ENCODE measurements around the gene RAD51C. TPM values are rescaled to one million over a fixed set of nuclear protein-coding genes. Genes with fewer than 3 reads are reported as not detected.
A peak's percentile ranks its signal among the peaks of the same experiment; 100 is the strongest.
"Not testable (repeated sequence)": the region's sequence is repeated elsewhere in the genome, so short reads cannot be mapped to it uniquely, and the experiment has no call there.

Gene RAD51C
- total RNA-seq, 1 donor = 25.9 TPM

DNA sequence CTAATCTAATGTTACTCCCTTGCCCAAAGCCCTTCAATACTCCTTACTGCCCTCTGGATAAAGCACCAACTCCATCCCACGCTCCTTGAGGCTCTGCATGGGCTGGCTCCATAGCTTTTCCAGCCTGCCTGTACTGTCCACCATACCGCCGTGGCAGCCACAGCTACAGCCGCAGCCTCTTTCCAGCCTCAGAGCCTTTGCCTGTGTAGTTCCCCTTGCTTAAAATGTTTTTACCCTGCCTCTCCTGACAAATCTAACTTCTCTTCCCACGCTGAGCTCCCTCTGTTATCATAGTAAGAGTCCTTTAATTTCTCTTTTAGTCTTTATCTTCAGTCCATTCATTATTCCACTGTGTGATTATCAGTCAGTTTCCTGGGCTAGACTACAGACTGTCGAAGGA, 22.5 kb upstream of the RAD51C start:
- no peak for DNase-seq (ENCODE audit: low read depth)
- no peak overlapping the region for H3K4me3 ChIP-seq (ENCODE audit: low read depth, low read length)
- TF ChIP-seq, protein P1, sequence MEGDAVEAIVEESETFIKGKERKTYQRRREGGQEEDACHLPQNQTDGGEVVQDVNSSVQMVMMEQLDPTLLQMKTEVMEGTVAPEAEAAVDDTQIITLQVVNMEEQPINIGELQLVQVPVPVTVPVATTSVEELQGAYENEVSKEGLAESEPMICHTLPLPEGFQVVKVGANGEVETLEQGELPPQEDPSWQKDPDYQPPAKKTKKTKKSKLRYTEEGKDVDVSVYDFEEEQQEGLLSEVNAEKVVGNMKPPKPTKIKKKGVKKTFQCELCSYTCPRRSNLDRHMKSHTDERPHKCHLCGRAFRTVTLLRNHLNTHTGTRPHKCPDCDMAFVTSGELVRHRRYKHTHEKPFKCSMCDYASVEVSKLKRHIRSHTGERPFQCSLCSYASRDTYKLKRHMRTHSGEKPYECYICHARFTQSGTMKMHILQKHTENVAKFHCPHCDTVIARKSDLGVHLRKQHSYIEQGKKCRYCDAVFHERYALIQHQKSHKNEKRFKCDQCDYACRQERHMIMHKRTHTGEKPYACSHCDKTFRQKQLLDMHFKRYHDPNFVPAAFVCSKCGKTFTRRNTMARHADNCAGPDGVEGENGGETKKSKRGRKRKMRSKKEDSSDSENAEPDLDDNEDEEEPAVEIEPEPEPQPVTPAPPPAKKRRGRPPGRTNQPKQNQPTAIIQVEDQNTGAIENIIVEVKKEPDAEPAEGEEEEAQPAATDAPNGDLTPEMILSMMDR (IDR thresholded peaks at IDR 0.05; ENCODE audit: insufficient read depth, low read depth, low read length) = no peak

DNA sequence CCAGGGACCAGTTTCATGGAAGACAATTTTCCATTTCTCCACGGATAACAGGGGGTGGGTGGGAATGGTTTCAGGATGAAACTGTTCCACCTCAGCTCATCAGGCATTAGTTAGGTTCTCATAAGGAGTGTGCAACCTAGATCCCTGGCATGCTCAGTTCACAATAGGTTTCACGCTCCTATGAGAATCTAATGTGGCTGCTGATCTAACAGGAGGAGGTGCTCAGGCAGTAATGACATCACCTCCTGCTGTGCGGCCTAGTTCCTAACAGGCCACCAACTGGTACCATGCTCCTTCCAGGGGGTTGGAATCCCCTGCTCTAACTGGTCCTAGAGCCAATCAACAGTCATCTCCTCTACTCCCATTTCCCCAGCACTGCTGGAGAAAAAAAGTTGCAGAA, 20.4 kb upstream of the RAD51C start:
- no peak overlapping the region for H3K4me3 ChIP-seq (ENCODE audit: low read depth, low read length)
- no peak for DNase-seq (ENCODE audit: low read depth)
- TF ChIP-seq, protein P1 (IDR thresholded peaks at IDR 0.05; ENCODE audit: insufficient read depth, low read depth, low read length) = no peak

- no peak overlapping the region for H3K4me3 ChIP-seq (ENCODE audit: low read depth, low read length)
- no peak for DNase-seq (ENCODE audit: low read depth)
- TF ChIP-seq, protein P1 (IDR thresholded peaks at IDR 0.05; ENCODE audit: insufficient read depth, low read depth, low read length) = no peak
These were observed 15.1 kb upstream of the RAD51C start for GRCh38 chr17:58677194-58677880.

DNA sequence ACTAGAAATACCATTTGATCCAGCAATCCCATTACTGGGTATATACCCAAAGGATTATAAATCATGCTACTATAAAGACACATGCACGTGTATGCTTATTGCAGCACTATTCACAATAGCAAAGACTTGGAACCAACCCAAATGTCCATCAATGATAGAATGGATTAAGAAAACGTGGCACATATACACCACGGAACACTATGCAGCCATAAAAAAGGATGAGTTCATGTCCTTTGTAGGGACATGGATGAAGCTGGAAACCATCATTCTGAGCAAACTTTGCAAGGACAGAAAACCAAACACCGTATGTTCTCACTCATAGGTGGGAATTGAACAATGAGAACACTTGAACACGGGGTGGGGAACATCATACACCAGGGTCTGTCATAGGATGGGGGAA, 14.1 kb upstream of the RAD51C start:
- H3K4me3 ChIP-seq (ENCODE audit: low read depth, low read length); DNase-seq (ENCODE audit: low read depth): not testable (repeated sequence)

DNA sequence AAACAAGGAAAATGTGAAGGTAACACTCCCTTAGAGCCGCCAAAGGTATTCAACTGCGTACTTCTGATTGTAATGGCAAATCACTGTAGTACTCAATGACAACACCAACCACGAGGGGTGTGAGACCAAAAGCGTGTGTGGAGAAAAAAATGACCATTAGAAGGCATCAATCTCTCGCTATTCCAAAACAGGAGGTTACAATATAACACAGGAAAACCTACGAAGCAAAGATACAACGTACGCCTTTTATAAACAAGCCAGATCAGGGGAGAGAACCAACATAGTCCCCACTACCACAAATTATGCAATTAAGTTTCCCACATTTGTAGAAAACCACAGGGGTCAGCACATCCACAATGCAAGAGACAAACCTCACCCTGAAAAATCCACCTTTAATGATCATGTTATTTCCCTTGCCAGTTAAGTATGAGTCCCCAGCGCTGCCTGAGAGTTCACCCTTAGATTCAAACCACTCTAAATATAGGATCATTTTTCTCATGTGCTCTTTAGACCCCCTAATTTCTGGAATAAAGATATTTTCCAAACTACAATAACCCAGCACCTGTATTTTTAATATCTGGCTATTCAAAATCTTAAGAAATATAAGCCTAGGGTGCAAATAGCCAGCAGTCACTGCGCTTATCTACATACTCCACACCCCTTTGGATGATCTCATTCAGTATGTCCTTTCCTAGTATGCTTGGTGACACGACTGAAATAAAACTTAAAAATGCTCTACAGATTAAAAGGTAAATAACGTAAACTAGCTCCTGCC, 13.0 kb upstream of the RAD51C start:
- TF ChIP-seq, protein P1 (IDR thresholded peaks at IDR 0.05; ENCODE audit: insufficient read depth, low read depth, low read length) = no peak
- H3K4me3 ChIP-seq (ENCODE audit: low read depth, low read length) = no peak overlapping the region
- peak; percentile 74 for DNase-seq (ENCODE audit: low read depth)

GRCh38 chr17:58680038-58680369, 12.4 kb upstream of the RAD51C start:
- TF ChIP-seq, protein P1 (IDR thresholded peaks at IDR 0.05; ENCODE audit: insufficient read depth, low read depth, low read length) = no peak
- no peak overlapping the region for H3K4me3 ChIP-seq (ENCODE audit: low read depth, low read length)
- DNase-seq (ENCODE audit: low read depth) = no peak

- no peak overlapping the region for H3K4me3 ChIP-seq (ENCODE audit: low read depth, low read length)
- TF ChIP-seq, protein P1 (IDR thresholded peaks at IDR 0.05; ENCODE audit: insufficient read depth, low read depth, low read length) = no peak
- DNase-seq (ENCODE audit: low read depth) = no peak
These were observed 8.4 kb upstream of the RAD51C start for GRCh38 chr17:58684003-58684402.

- not testable (repeated sequence) for DNase-seq (ENCODE audit: low read depth); H3K4me3 ChIP-seq (ENCODE audit: low read depth, low read length)
These were observed 7.9 kb upstream of the RAD51C start for GRCh38 chr17:58684462-58684861.
